CD4-positive, alpha-beta T cell treated with Interleukin-2 at 100 ng/mL for 4 hours (primary cell): ENCODE results near the gene RNF111.
"Not testable (repeated sequence)": the region's sequence is repeated elsewhere in the genome, so short reads cannot be mapped to it uniquely, and the experiment has no call there.

Experiments used
- DNase-seq: peaks from one replicate; pipeline ENCODE4 v3.0.0-alpha.2; 2020; ENCODE audit warnings: low spot score

Gene RNF111

DNA sequence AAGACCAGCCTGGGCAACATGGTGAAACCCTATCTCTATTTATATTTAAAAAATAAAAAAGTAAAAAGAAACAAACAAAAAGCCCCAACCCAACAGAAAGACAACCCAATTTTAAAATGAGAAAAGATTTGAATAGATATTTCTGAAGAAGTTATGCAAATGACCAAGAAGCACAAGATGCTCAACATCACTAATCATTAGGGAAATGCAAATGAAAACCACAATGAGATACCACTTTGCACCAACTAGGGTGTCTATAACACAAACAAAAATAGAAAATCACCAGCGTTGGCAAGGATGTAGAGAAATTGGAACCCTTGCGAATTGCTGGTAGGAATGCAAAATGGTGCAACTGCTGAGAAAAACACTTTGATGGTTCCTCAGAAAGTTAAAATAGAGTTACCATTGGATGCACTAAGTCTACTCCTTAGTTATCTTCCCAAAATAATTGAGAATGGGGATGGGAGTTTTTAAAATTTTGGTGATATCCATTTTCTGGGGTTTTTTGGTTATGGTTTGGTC lies 71.7 kb downstream of the RNF111 start:
- DNase-seq: no peak

GRCh38 chr15:59060348-59060747 lies 72.9 kb downstream of the RNF111 start:
- no peak for DNase-seq

- no peak for DNase-seq
Observed at GRCh38 chr15:59063042-59063441, 75.6 kb downstream of the RNF111 start.

DNA sequence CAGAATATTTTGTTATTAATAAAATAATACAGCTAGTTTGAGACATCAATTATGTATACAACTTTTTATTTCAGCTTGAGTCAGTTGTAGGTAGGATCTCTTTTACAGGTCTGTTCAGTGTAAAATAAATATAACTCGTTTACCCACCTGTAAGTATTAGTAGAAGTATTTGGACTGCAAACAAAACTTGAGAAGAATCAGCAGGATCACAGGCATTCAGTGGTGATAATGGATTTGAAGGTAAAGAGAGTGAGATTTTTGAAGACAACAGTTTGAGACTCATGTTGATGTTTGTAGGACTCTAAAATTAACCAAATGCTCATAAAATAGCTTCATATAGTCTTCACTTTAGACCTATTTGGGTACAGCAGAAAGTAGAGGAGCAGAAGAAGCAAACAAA lies 82.0 kb downstream of the RNF111 start:
- no peak for DNase-seq

DNA sequence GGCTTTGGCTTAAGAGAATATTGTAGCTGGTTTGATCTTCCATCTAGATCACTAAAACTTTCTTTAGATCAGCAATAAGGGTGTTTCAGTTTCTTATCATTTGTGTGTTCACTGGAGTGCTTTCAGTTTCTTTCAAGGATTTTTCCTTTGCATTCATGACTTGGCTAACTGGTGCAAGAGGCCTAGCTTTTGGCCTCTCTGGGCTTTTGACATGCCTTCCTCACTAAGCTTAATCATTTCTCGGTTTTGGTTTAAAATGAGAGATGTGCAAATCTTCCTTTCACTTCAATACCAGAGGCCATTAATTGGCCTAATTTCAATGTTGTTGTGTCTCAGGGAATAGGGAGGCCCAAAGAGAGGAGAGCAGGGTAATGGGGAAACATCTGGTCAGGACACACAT lies 87.1 kb downstream of the RNF111 start:
- DNase-seq: no peak

GRCh38 chr15:59087731-59088130 lies 100.3 kb downstream of the RNF111 start:
- no peak for DNase-seq

GRCh38 chr15:59094077-59094476 lies 106.6 kb downstream of the RNF111 start:
- no peak for DNase-seq

GRCh38 chr15:59096429-59096828 lies 109.0 kb downstream of the RNF111 start:
- no peak for DNase-seq

- DNase-seq: no peak
Observed at GRCh38 chr15:59099162-59099685, 111.8 kb downstream of the RNF111 start.

DNA sequence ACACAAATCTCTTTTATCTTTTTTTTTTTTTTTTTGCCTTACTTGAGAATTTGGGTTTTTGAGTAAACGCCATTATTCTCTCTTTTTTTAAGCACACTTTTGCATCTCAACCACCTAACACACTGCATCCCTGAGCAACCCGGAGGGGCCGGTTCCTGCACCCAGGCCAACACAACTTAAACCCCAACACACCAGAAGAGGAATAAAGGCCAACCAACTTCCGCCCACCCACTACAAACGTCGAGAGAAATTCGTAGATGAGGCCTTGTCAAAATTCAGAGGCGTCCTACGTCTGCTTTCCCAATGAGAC lies 117.1 kb downstream of the RNF111 start:
- no peak for DNase-seq

DNA sequence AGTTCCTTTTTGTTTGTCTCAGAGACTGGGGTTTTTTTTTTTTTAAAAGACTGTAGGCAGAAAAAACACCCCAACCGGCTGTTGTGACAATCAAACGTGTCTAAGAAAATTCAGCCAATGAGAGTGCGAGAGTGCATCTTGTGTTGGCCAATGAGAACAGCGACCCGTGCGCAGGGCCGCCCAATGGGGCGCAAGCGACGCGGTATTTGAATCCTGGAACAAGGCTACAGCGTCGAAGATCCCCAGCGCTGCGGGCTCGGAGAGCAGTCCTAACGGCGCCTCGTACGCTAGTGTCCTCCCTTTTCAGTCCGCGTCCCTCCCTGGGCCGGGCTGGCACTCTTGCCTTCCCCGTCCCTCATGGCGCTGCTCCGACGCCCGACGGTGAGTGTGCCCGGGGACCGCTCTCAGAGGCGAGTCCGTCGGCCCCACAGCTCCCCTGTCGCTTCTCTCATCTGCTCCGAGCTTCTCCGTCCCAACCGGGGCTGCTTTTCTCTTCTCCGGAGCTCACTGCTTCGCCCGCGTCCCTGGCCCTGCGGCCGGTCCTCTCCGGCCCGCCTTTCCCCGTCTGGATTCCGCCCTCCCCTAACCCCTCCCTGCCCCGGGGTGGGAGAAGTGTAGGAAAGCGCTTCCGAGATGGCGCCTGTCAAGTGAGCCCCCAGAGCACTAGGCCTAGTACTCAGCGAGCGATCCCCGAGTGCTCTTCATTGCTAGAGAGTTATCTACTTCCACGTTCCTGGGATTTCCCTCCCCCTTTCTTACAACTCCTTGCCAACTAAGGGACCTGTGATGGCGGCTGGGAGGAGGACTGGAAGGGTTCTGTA lies 117.7 kb downstream of the RNF111 start, which contains the start of gene CCNB2:
Gene CCNB2 (plus strand): TSS at position 235 of the 821 bp plus-strand sequence. CDS start 123 bp downstream, at position 358.
- DNase-seq: peak; percentile 92

- no peak for DNase-seq
Observed at GRCh38 chr15:59105854-59106253, 118.4 kb downstream of the RNF111 start.

- no peak for DNase-seq
Observed at GRCh38 chr15:59111251-59111650, 123.8 kb downstream of the RNF111 start.

- DNase-seq: no peak
Observed at GRCh38 chr15:59115047-59115446, 127.6 kb downstream of the RNF111 start.

DNA sequence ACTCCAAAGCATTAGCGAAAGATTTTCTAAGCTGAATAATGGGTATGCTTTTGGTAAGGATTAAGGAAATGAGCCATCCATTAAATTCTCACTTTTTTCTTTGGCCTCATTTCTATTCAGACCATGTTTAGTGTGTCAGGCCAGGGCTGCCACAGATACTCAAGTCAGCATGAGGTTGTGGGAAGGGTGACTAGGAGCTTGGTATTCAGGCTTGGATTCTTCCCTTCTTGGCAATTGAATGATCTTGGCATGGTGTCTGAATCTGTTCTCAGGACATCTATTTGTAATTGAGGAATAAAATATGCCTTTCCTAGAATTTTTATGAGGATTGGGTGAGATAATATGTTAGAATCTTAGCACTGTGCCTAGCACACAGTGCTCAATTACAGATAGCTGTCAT lies 128.7 kb downstream of the RNF111 start:
- no peak for DNase-seq

GRCh38 chr15:59116771-59117170 lies 129.3 kb downstream of the RNF111 start:
- DNase-seq: no peak

- no peak for DNase-seq
Observed at GRCh38 chr15:59119625-59120024, 132.2 kb downstream of the RNF111 start.

- no peak for DNase-seq
Observed at GRCh38 chr15:59120937-59121336, 133.5 kb downstream of the RNF111 start.

GRCh38 chr15:59124261-59124660 lies 136.8 kb downstream of the RNF111 start:
- no peak for DNase-seq

- not testable (repeated sequence) for DNase-seq
Observed at GRCh38 chr15:59125683-59126082, 138.2 kb downstream of the RNF111 start.

- not testable (repeated sequence) for DNase-seq
Observed at GRCh38 chr15:59127255-59127654, 139.8 kb downstream of the RNF111 start.

DNA sequence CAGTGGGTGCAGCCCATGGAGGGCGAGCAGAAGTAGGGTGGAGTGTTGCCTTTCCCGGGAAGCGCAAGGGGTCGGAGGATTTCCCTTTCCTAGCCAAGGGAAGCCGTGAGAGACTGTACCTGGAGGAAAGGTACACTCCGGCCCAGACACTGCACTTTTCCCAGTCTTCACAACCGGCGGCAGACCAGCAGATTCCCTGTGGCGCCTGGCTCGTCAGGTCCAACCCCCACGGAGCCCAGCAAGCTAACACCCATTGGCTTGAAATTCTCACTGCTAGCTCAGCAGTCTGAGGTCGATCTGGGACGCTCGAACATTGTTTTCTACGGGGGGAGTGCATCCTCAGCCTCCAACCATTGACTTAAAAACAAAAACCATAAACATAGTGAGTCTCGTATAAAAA lies 144.0 kb downstream of the RNF111 start:
- DNase-seq: no peak

DNA sequence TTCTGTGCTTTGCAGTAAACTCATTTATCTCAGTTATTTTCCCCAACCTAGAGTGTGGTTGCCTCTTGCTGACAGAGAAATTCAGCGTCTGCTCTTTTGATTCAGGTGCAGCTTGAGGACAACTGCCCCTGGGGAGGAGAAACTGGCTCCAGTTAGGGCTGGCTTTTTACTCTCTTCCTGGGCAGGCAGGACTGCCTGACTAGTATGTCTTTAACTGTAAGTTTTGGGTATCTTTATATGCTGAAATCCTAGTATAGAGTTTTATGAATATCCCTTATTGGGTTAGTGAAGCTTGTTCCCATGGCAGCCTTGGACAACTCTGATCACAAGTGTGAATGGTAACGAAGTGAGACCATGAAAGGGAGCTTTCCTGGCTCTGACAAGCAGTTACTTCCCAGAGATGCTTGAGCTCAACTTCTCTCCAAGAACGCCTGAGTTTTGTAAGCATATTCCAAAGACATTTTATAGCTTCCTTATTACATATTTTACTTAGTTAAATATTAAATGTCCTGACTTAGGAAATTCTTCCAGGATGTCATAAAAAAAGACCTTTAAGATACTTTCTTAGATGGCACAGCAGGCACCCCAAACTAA lies 144.6 kb downstream of the RNF111 start:
- DNase-seq: no peak
